Measurements from ENCODE around the gene TARS2. TPM values are rescaled to one million over a fixed set of nuclear protein-coding genes. Genes with fewer than 3 reads are reported as not detected.

Gene TARS2
- polyA plus RNA-seq, 3 donors, result 12.0 to 14.7 (median 14.6) TPM

- TF ChIP-seq CTCF (IDR thresholded peaks at IDR 0.05), result no peak
These were observed 20.3 kb upstream of the TARS2 start for GRCh38 chr1:150466964-150467363.

GRCh38 chr1:150469291-150469690 lies 17.9 kb upstream of the TARS2 start:
- peaks cover 1% of the 10 kb centered on the region for H3K4me1 Mint-ChIP-seq
- H4K20me1 ChIP-seq (ENCODE audit: insufficient read depth, low read length), result no peaks in the 10 kb centered on the region
- no peaks in the 10 kb centered on the region for H3K9me3 ChIP-seq (replicated peaks in 1 of 2; ENCODE audit: control insufficient read depth in 1 of 2, insufficient read depth in 1 of 2, low read length in 2 of 2)
- no peak overlapping the region for H3K27ac Mint-ChIP-seq
- no peaks in the 10 kb centered on the region for H3K79me2 ChIP-seq (ENCODE audit: insufficient read depth, low read length)
- H3K4me2 ChIP-seq (replicated peaks; ENCODE audit: extremely low read depth, low read length, poor library complexity, severe bottlenecking), result no peak overlapping the region
- peaks cover 0 to 2% (median 0%) of the 10 kb centered on the region in 3 donors for H3K27me3 Mint-ChIP-seq (ENCODE audit: low read depth in 3 of 3)
- no peak overlapping the region for H3K27ac ChIP-seq (ENCODE audit: low read depth in 1 of 2, low read length in 2 of 2)
- no peaks in the 10 kb centered on the region for H3K4me1 ChIP-seq (ENCODE audit: control insufficient read depth in 1 of 2, insufficient read depth in 2 of 2, low read length in 2 of 2)
- no peak overlapping the region for H3K4me3 Mint-ChIP-seq
- DNase-seq, result no peak
- H3K36me3 ChIP-seq (replicated peaks in 1 of 2; ENCODE audit: control insufficient read depth in 1 of 2, insufficient read depth in 2 of 2, low read length in 2 of 2), result peaks cover 61 to 90% of the 10 kb centered on the region in 2 donors
- intact Hi-C loops (cut with micrococcal nuclease), result loop anchor here in 1 of 2 donors (5.0 kb wide), 1 partner anchor 63 kb away; no protein-coding TSS in a partner anchor
- H3K36me3 Mint-ChIP-seq, result peaks cover 59 to 81% of the 10 kb centered on the region in 2 donors
- H3K4me3 ChIP-seq (replicated peaks in 1 of 3; ENCODE audit: low read depth in 2 of 3, low read length in 3 of 3), result no peak overlapping the region
- WGBS (ENCODE audit: insufficient coverage), result no CpG with 5 or more reads among the region's 1 CpG
- H3K9ac ChIP-seq (ENCODE audit: insufficient read depth, low read length, poor library complexity, severe bottlenecking), result no peak overlapping the region
- no peak for TF ChIP-seq CTCF (IDR thresholded peaks at IDR 0.05)
- H3K9me3 Mint-ChIP-seq, result no peaks in the 10 kb centered on the region
- H3K27me3 ChIP-seq (ENCODE audit: control insufficient read depth in 2 of 2, insufficient read depth in 2 of 2, low read length in 2 of 2), result no peaks in the 10 kb centered on the region
- no peak overlapping the region for H2AFZ ChIP-seq (ENCODE audit: insufficient read depth, low read depth, low read length, poor library complexity, severe bottlenecking)

More at GRCh38 chr1:150466964-150467363, 20.3 kb upstream of the TARS2 start:
- Histone ChIP-seq H3K4me2 (replicated peaks; ENCODE audit: extremely low read depth, low read length, poor library complexity, severe bottlenecking) (no peak overlapping the region), H3K4me3 (replicated peaks in 1 of 3; ENCODE audit: low read depth in 2 of 3, low read length in 3 of 3) (no peak overlapping the region), H3K27ac (ENCODE audit: low read depth in 1 of 2, low read length in 2 of 2) (no peak overlapping the region), H3K27me3 (ENCODE audit: control insufficient read depth in 2 of 2, insufficient read depth in 2 of 2, low read length in 2 of 2) (no peaks in the 10 kb centered on the region), H3K4me1 (ENCODE audit: control insufficient read depth in 1 of 2, insufficient read depth in 2 of 2, low read length in 2 of 2) (no peaks in the 10 kb centered on the region), H3K9me3 (replicated peaks in 1 of 2; ENCODE audit: control insufficient read depth in 1 of 2, insufficient read depth in 1 of 2, low read length in 2 of 2) (no peaks in the 10 kb centered on the region), H4K20me1 (ENCODE audit: insufficient read depth, low read length) (no peaks in the 10 kb centered on the region), H3K79me2 (ENCODE audit: insufficient read depth, low read length) (no peaks in the 10 kb centered on the region), H2AFZ (ENCODE audit: insufficient read depth, low read depth, low read length, poor library complexity, severe bottlenecking) (no peak overlapping the region), H3K9ac (ENCODE audit: insufficient read depth, low read length, poor library complexity, severe bottlenecking) (no peak overlapping the region), H3K36me3 (replicated peaks in 1 of 2; ENCODE audit: control insufficient read depth in 1 of 2, insufficient read depth in 2 of 2, low read length in 2 of 2) (peaks cover 48 to 74% of the 10 kb centered on the region in 2 donors)
- Mint-ChIP-seq H3K27me3 (ENCODE audit: low read depth in 3 of 3) (peaks cover 0 to 2% (median 2%) of the 10 kb centered on the region in 3 donors), H3K4me3 (no peak overlapping the region), H3K4me1 (peaks cover 1% of the 10 kb centered on the region), H3K27ac (no peak overlapping the region), H3K9me3 (no peaks in the 10 kb centered on the region), H3K36me3 (peaks cover 51 to 76% of the 10 kb centered on the region in 2 donors)
- intact Hi-C loops (cut with micrococcal nuclease), result loop anchor here in 1 of 2 donors (5.0 kb wide), 1 partner anchor 65 kb away; no protein-coding TSS in a partner anchor
- no peak for DNase-seq

Data from CD14-positive monocyte (primary cell).